SU-DHL-6 (cell line): ENCODE results near the gene RGS8.

Experiments used
- H2AFZ ChIP-seq: fragments of 200-600 bp; sonication (generic); 2 replicates; pipeline ENCODE4 v1.6.1; 2014; ENCODE audit warnings: low read depth, mild to moderate bottlenecking, moderate library complexity, mixed read lengths, antibody characterized with exemption, low read length; ENCODE audit not compliant: severe bottlenecking
- H3F3A ChIP-seq: fragments of 200-600 bp; shearing (Covaris generic); 2 replicates; pipeline ENCODE4 v1.6.0; 2016; ENCODE audit warnings: antibody characterized with exemption, mild to moderate bottlenecking; ENCODE audit not compliant: insufficient read depth
- H3K27ac ChIP-seq: fragments of 200-600 bp; sonication (generic); 2 replicates; pipeline ENCODE4 v1.5.1; 2016; ENCODE audit warnings: low read depth, mild to moderate bottlenecking, low read length, moderate library complexity, mixed read lengths
- H3K27me3 ChIP-seq: fragments of 200-600 bp; sonication (generic), shearing (Covaris generic); 2 replicates; pipeline ENCODE4 v1.6.0; 2014; ENCODE audit warnings: mild to moderate bottlenecking, low read length
- H3K36me3 ChIP-seq: fragments of 200-600 bp; sonication (generic); 2 replicates; pipeline ENCODE4 v1.6.1; 2014; ENCODE audit warnings: mild to moderate bottlenecking, low read length, mixed read lengths
- H3K4me2 ChIP-seq: fragments of 300-600, 200-600 bp; shearing (Covaris generic), sonication (generic); 2 replicates; pipeline ENCODE4 v1.6.0; 2014; ENCODE audit warnings: low read length, low read depth, mild to moderate bottlenecking; ENCODE audit not compliant: poor library complexity, severe bottlenecking
- H3K4me3 ChIP-seq: fragments of 200-600 bp; sonication (generic); 2 replicates; pipeline ENCODE4 v1.5.1; 2014; ENCODE audit warnings: antibody characterized with exemption, low read length, mild to moderate bottlenecking, mixed read lengths; ENCODE audit not compliant: insufficient read depth, poor library complexity, severe bottlenecking
- H3K79me2 ChIP-seq: fragments of 200-600 bp; sonication (generic); 2 replicates; pipeline ENCODE4 v1.6.1; 2014; ENCODE audit warnings: mild to moderate bottlenecking, low read length, moderate library complexity; ENCODE audit not compliant: insufficient read depth
- H3K9ac ChIP-seq: fragments of 200-600 bp; sonication (generic); 2 replicates; pipeline ENCODE4 v1.7.0; 2014; ENCODE audit warnings: mild to moderate bottlenecking, low read length
- H3K9me2 ChIP-seq: fragments of 200-600 bp; sonication (generic); replicated peaks from 2 replicates; pipeline ENCODE4 v1.6.1; 2014; ENCODE audit warnings: low read length; ENCODE audit not compliant: insufficient read depth
- H3K9me3 ChIP-seq: fragments of 200-600 bp; sonication (generic); 2 replicates; pipeline ENCODE4 v1.6.1; 2014; ENCODE audit warnings: low read length, mixed read lengths; ENCODE audit not compliant: insufficient read depth
- H4K20me1 ChIP-seq: fragments of 200-600 bp; sonication (generic); 2 replicates; pipeline ENCODE4 v1.6.1; 2014; ENCODE audit warnings: low read depth, mild to moderate bottlenecking, antibody characterized with exemption, low read length, moderate library complexity, mixed read lengths
- EZH2phosphoT487 ChIP-seq: fragments of 200-600 bp; sonication (generic), shearing (Covaris generic); conservative IDR thresholded peaks from 2 replicates; pipeline ENCODE4 v1.6.1; 2018; ENCODE audit warnings: mild to moderate bottlenecking, antibody characterized with exemption, low read length, moderate library complexity, mixed read lengths
- TF ChIP-seq, protein P1 (sequence below): fragments of 200-600 bp; sonication (generic); IDR thresholded peaks from one replicate; pipeline ENCODE4 v1.5.1; 2017; ENCODE audit warnings: antibody characterized with exemption, mild to moderate bottlenecking, low read length, moderate library complexity; ENCODE audit not compliant: insufficient read depth, poor library complexity, severe bottlenecking

The RGS8 gene

DNA sequence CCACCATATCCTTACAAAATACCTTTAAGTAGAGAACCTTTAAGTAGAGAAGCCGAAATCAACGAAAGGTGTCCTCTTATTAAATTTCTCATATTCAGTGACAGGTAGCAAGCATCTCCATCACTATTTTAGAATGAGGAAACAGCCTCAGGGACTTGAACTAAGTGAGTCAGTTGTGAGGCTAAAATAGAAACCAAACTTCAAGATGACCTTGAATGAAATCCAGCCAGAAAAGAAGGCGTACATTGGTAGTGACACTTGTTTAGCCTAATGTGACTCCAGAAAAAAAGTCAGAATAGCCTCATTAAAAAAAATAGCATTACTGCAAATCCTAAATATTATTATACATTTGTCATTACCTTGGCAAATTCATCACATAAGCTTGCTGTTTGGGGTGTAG is 20.1 kb downstream of the RGS8 start:
- Histone ChIP-seq H3K9ac (no peak overlapping the region), H2AFZ (no peak overlapping the region), H3K27ac (no peak overlapping the region), H3K27me3 (no peaks in the 10 kb centered on the region), H4K20me1 (no peaks in the 10 kb centered on the region), H3K4me3 (no peak overlapping the region), H3K9me3 (no peaks in the 10 kb centered on the region), H3K4me2 (no peak overlapping the region), H3F3A (no peaks in the 10 kb centered on the region), H3K79me2 (no peaks in the 10 kb centered on the region), H3K36me3 (no peaks in the 10 kb centered on the region), H3K9me2 (no peaks in the 10 kb centered on the region)
- no peak for TF ChIP-seq EZH2phosphoT487
- TF ChIP-seq, protein P1, sequence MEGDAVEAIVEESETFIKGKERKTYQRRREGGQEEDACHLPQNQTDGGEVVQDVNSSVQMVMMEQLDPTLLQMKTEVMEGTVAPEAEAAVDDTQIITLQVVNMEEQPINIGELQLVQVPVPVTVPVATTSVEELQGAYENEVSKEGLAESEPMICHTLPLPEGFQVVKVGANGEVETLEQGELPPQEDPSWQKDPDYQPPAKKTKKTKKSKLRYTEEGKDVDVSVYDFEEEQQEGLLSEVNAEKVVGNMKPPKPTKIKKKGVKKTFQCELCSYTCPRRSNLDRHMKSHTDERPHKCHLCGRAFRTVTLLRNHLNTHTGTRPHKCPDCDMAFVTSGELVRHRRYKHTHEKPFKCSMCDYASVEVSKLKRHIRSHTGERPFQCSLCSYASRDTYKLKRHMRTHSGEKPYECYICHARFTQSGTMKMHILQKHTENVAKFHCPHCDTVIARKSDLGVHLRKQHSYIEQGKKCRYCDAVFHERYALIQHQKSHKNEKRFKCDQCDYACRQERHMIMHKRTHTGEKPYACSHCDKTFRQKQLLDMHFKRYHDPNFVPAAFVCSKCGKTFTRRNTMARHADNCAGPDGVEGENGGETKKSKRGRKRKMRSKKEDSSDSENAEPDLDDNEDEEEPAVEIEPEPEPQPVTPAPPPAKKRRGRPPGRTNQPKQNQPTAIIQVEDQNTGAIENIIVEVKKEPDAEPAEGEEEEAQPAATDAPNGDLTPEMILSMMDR = no peak

DNA sequence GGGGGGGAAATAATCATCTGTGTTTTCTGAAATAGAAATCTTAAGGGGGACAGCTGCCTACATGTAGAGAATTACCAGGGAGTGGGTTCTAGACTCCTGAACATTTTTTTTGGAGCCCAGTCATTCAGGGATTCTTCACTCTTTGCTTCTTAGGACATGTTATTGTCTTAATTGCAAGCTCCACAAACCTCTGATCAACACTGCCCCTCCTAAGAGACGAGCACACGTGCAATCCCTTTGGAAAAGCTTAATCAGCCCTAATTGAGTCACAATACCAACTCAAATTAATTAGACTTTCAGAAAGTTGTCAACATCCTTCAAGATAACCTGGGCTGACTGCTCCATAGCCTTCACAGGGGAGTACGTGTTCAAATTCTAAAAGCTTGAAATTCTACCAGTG is 21.4 kb downstream of the RGS8 start:
- H3K27me3 ChIP-seq = no peaks in the 10 kb centered on the region
- no peaks in the 10 kb centered on the region for H3K36me3 ChIP-seq
- H2AFZ ChIP-seq = no peak overlapping the region
- no peaks in the 10 kb centered on the region for H3F3A ChIP-seq
- TF ChIP-seq, protein P1 = no peak
- TF ChIP-seq EZH2phosphoT487 = no peak
- H3K4me2 ChIP-seq = no peak overlapping the region
- no peaks in the 10 kb centered on the region for H3K9me2 ChIP-seq
- H3K4me3 ChIP-seq = no peak overlapping the region
- no peak overlapping the region for H3K27ac ChIP-seq
- H3K79me2 ChIP-seq = no peaks in the 10 kb centered on the region
- H4K20me1 ChIP-seq = no peaks in the 10 kb centered on the region
- no peak overlapping the region for H3K9ac ChIP-seq
- H3K9me3 ChIP-seq = no peaks in the 10 kb centered on the region

DNA sequence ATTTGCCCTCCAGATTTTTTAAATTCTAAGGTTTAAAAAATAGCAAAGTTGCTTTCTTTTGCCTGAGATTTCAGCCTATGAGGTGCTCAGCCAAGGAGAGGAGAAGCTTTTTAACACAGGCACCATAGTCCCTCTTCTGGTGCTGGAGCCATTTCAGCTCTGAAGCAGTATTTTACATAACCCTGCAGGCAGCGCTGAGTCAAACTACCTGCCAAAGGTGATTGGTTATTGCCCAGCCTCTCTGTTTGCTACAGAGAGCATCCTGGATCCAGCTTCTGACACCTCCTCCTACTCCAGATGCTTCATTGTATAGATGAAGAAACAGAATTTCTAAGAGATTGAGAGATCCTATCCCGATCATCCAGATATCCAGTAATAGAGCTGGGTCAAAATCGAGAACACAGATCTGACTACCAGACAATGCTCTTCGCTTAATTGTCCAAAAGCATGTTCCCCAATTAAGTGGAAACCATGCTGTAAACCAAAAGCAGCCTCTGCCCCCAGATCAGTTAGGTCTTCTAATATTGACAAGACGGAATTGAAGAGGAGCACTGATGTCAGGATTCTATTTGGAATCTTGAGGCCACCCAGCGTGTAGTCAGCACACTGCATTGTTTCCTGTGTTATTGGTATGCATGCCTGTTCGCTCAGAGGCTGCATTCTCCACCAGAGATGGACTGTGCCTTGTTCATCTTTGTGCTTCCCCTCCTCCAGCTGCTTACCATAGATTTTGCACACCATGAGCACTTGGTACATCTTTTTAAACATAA is 22.1 kb downstream of the RGS8 start:
- no peaks in the 10 kb centered on the region for H3K27me3 ChIP-seq
- no peak overlapping the region for H3K4me2 ChIP-seq
- no peak overlapping the region for H3K9ac ChIP-seq
- H4K20me1 ChIP-seq = no peaks in the 10 kb centered on the region
- H3F3A ChIP-seq = no peaks in the 10 kb centered on the region
- H3K9me3 ChIP-seq = no peaks in the 10 kb centered on the region
- no peak overlapping the region for H3K27ac ChIP-seq
- no peaks in the 10 kb centered on the region for H3K79me2 ChIP-seq
- H2AFZ ChIP-seq = no peak overlapping the region
- no peaks in the 10 kb centered on the region for H3K36me3 ChIP-seq
- no peak overlapping the region for H3K4me3 ChIP-seq
- TF ChIP-seq, protein P1 = no peak
- no peak for TF ChIP-seq EZH2phosphoT487
- H3K9me2 ChIP-seq = no peaks in the 10 kb centered on the region
